GM12878 (cell line): ENCODE measurements around the gene CFAP99. TPM values are rescaled to one million over a fixed set of nuclear protein-coding genes. Genes with fewer than 3 reads are reported as not detected.

Experiments used
- CHD1 ChIP-seq: IDR thresholded peaks from 2 replicates; pipeline ENCODE4 v1.6.1; 2012; ENCODE audit warnings: low read depth, low read length, improper control_type of control experiment
- CHD2 ChIP-seq: IDR thresholded peaks from 2 replicates; pipeline ENCODE4 v1.6.1; 2011; ENCODE audit warnings: low read depth, low read length, improper control_type of control experiment, borderline replicate concordance
- EGR1 ChIP-seq, 2 experiments: IDR thresholded peaks; 1 replicate in 1 of 2; 2 replicates in 1 of 2; pipeline ENCODE4 v1.6.1; 2011 to 2012; ENCODE audit warnings: low read depth in 2 of 2, low read length in 2 of 2, borderline replicate concordance in 1 of 2, mild to moderate bottlenecking in 1 of 2, moderate library complexity in 1 of 2
- EZH2 ChIP-seq: IDR thresholded peaks from 2 replicates; pipeline ENCODE4 v1.6.1; 2012; ENCODE audit warnings: low read depth, mild to moderate bottlenecking, control low read depth, inconsistent platforms, low read length, borderline replicate concordance; ENCODE audit not compliant: control insufficient read depth
- KLF5 ChIP-seq: fragments of 450-650 bp; IDR thresholded peaks from 2 replicates; pipeline ENCODE4 v1.6.1; 2014; ENCODE audit warnings: mild to moderate bottlenecking; ENCODE audit not compliant: partially characterized antibody
- MYC ChIP-seq: IDR thresholded peaks from 2 replicates; pipeline ENCODE4 v1.6.1; 2011; ENCODE audit warnings: mild to moderate bottlenecking, low read length, moderate library complexity, inconsistent platforms; ENCODE audit not compliant: insufficient read depth, insufficient replicate concordance, insufficient read length, severe bottlenecking
- NBN ChIP-seq: fragments of 450-650 bp; IDR thresholded peaks from 2 replicates; pipeline ENCODE4 v1.6.1; 2016
- NFIC ChIP-seq: IDR thresholded peaks from 2 replicates; pipeline ENCODE4 v1.6.1; 2012; ENCODE audit warnings: low read depth, mild to moderate bottlenecking, inconsistent platforms, low read length, moderate library complexity
- NFXL1 ChIP-seq: fragments of 450-650 bp; IDR thresholded peaks from 2 replicates; pipeline ENCODE4 v1.6.1; 2017; ENCODE audit warnings: antibody characterized with exemption, mild to moderate bottlenecking, borderline replicate concordance
- NFYB ChIP-seq: IDR thresholded peaks from 2 replicates; pipeline ENCODE4 v1.6.1; 2011; ENCODE audit warnings: low read depth, mild to moderate bottlenecking, low read length, improper control_type of control experiment, moderate library complexity; ENCODE audit not compliant: insufficient read depth
- RAD21 ChIP-seq: IDR thresholded peaks from 2 replicates; pipeline ENCODE4 v1.6.1; 2011; ENCODE audit warnings: mild to moderate bottlenecking, low read depth, low read length, moderate library complexity; ENCODE audit not compliant: insufficient read depth
- RBBP5 ChIP-seq: fragments of 200-600 bp; sonication (generic); conservative IDR thresholded peaks from 2 replicates; pipeline ENCODE4 v1.6.1; 2016
- SIX5 ChIP-seq: IDR thresholded peaks from 2 replicates; pipeline ENCODE4 v1.6.1; 2011; ENCODE audit warnings: mild to moderate bottlenecking, low read depth, low read length, moderate library complexity; ENCODE audit not compliant: severe bottlenecking
- ZNF207 ChIP-seq: fragments of 450-650 bp; IDR thresholded peaks from 2 replicates; pipeline ENCODE4 v1.6.1; 2014; ENCODE audit warnings: antibody characterized with exemption, mild to moderate bottlenecking, borderline replicate concordance
- ZNF217 ChIP-seq: fragments of 450-650 bp; IDR thresholded peaks from 2 replicates; pipeline ENCODE4 v1.6.1; 2017; ENCODE audit warnings: antibody characterized with exemption, mild to moderate bottlenecking
- ZNF384 ChIP-seq: IDR thresholded peaks from 2 replicates; pipeline ENCODE4 v1.6.1; 2012; ENCODE audit warnings: low read depth, mild to moderate bottlenecking, low read length, improper control_type of control experiment, borderline replicate concordance
- polyA plus RNA-seq, 11 experiments: library from polyadenylated mRNA; depleted of rRNA in 4 of 11; unstranded in 6 of 11; stranded (reverse) in 5 of 11; fragments of >200 nt; fragmentation: Nextera tagmentation in 4 of 11; fragmentation: Illumina TruSeq in 1 of 11; extraction: Ambion mirVana in 4 of 11; extraction: Trizol in 1 of 11; gene quantifications; 1 replicate in 1 of 11; 2 replicates in 10 of 11; pipeline versions ENCODE4 v1.2.1 to v1.2.3, GENCODE V29; 2011 to 2016; ENCODE audit warnings: inconsistent platforms in 2 of 11, missing spikeins in 2 of 11, low read depth in 1 of 11
- total RNA-seq, 4 experiments: library from RNA; depleted of rRNA in 3 of 4; stranded (reverse); fragments of >200 nt in 3 of 4; fragmentation: Illumina TruSeq in 1 of 4; extraction: Trizol in 1 of 4; gene quantifications; 2 replicates each; pipeline versions ENCODE4 v1.2.1 to v1.2.3, GENCODE V29; 2013 to 2021
- TF ChIP-seq, protein P1 (sequence below): fragments of 450-650 bp; formaldehyde crosslinking; IDR thresholded peaks from 2 replicates; pipeline ENCODE4 v1.4.0; 2020; ENCODE audit warnings: mild to moderate bottlenecking, moderate library complexity
- TF ChIP-seq, protein P2 (sequence below): IDR thresholded peaks from 2 replicates; pipeline ENCODE4 v1.6.1; 2012; ENCODE audit warnings: mild to moderate bottlenecking, low read depth, low read length
- TF ChIP-seq, protein P3 (sequence below): IDR thresholded peaks from 2 replicates; pipeline ENCODE4 v1.6.1; 2012; ENCODE audit warnings: low read length, inconsistent platforms
- TF ChIP-seq, protein P4 (sequence below): fragments of 450-650 bp; IDR thresholded peaks from 2 replicates; pipeline ENCODE4 v1.6.1; 2017; ENCODE audit warnings: borderline replicate concordance

Gene CFAP99
- total and polyA plus RNA-seq, 10 of the 15 experiments (the other 5 are each of a cell fraction or from before 2014, with no cell fraction given): not detected

DNA sequence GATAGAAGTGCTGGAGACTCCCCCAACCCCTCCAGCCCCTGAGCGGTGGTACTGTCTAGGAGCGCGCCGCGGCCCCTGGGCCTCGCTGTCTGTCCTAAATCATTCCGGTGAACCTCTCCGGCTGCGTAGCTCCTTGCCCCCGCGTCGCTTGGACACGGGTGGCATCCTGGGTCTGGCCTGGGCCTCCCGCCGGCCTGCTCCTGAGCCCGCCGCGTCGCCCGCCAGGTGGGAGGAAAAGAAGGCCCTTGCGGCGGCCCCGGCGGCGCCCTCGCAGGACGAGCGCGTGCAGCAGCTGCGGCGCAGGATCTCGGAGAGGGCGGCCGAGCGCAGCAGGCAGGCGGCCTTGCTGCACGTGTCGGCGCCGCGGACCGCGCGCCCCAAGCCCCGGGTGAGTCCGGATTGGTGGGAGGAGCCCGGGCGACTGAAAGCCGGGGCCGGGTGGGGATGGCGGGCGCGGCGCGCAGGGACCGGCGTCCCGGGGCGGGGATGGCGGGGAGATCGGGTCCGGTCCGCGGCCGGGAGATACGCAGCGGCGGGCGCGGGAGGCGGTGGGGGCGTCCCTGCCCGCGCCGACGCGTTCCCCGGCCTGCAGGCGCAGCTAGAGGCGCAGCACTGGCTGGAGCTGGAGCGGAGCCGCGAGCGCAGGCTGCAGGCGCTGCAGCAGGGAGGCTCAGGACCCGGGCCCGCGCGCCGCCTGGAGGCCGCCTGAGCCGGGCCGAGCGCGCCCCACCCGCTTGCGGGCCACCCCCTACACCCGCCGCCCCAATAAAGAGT lies 43.6 kb downstream of the CFAP99 start (continued):
- TF ChIP-seq, protein P1, sequence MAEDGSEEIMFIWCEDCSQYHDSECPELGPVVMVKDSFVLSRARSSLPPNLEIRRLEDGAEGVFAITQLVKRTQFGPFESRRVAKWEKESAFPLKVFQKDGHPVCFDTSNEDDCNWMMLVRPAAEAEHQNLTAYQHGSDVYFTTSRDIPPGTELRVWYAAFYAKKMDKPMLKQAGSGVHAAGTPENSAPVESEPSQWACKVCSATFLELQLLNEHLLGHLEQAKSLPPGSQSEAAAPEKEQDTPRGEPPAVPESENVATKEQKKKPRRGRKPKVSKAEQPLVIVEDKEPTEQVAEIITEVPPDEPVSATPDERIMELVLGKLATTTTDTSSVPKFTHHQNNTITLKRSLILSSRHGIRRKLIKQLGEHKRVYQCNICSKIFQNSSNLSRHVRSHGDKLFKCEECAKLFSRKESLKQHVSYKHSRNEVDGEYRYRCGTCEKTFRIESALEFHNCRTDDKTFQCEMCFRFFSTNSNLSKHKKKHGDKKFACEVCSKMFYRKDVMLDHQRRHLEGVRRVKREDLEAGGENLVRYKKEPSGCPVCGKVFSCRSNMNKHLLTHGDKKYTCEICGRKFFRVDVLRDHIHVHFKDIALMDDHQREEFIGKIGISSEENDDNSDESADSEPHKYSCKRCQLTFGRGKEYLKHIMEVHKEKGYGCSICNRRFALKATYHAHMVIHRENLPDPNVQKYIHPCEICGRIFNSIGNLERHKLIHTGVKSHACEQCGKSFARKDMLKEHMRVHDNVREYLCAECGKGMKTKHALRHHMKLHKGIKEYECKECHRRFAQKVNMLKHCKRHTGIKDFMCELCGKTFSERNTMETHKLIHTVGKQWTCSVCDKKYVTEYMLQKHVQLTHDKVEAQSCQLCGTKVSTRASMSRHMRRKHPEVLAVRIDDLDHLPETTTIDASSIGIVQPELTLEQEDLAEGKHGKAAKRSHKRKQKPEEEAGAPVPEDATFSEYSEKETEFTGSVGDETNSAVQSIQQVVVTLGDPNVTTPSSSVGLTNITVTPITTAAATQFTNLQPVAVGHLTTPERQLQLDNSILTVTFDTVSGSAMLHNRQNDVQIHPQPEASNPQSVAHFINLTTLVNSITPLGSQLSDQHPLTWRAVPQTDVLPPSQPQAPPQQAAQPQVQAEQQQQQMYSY: no peak
- TF ChIP-seq, protein P2, sequence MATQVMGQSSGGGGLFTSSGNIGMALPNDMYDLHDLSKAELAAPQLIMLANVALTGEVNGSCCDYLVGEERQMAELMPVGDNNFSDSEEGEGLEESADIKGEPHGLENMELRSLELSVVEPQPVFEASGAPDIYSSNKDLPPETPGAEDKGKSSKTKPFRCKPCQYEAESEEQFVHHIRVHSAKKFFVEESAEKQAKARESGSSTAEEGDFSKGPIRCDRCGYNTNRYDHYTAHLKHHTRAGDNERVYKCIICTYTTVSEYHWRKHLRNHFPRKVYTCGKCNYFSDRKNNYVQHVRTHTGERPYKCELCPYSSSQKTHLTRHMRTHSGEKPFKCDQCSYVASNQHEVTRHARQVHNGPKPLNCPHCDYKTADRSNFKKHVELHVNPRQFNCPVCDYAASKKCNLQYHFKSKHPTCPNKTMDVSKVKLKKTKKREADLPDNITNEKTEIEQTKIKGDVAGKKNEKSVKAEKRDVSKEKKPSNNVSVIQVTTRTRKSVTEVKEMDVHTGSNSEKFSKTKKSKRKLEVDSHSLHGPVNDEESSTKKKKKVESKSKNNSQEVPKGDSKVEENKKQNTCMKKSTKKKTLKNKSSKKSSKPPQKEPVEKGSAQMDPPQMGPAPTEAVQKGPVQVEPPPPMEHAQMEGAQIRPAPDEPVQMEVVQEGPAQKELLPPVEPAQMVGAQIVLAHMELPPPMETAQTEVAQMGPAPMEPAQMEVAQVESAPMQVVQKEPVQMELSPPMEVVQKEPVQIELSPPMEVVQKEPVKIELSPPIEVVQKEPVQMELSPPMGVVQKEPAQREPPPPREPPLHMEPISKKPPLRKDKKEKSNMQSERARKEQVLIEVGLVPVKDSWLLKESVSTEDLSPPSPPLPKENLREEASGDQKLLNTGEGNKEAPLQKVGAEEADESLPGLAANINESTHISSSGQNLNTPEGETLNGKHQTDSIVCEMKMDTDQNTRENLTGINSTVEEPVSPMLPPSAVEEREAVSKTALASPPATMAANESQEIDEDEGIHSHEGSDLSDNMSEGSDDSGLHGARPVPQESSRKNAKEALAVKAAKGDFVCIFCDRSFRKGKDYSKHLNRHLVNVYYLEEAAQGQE: no peak
- TF ChIP-seq ZNF207 (no peak), SIX5 (no peak), KLF5 (no peak), ZNF217 (no peak), EZH2 (no peak), MYC (no peak), CHD1 (no peak), CHD2 (no peak), NFXL1 (no peak), NFYB (no peak), RBBP5 (no peak), ZNF384 (no peak), EGR1 (IDR thresholded peaks at IDR 0.05; ENCODE audit: borderline replicate concordance in 1 of 2, low read depth in 2 of 2, low read length in 2 of 2) (no peak; a peak in 1 of 3 replicates), RAD21 (peak; percentile 29; the same call in 1 of the 2 replicates), NBN (no peak), NFIC (no peak)
- TF ChIP-seq, protein P3, sequence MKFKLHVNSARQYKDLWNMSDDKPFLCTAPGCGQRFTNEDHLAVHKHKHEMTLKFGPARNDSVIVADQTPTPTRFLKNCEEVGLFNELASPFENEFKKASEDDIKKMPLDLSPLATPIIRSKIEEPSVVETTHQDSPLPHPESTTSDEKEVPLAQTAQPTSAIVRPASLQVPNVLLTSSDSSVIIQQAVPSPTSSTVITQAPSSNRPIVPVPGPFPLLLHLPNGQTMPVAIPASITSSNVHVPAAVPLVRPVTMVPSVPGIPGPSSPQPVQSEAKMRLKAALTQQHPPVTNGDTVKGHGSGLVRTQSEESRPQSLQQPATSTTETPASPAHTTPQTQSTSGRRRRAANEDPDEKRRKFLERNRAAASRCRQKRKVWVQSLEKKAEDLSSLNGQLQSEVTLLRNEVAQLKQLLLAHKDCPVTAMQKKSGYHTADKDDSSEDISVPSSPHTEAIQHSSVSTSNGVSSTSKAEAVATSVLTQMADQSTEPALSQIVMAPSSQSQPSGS: no peak
- TF ChIP-seq, protein P4, sequence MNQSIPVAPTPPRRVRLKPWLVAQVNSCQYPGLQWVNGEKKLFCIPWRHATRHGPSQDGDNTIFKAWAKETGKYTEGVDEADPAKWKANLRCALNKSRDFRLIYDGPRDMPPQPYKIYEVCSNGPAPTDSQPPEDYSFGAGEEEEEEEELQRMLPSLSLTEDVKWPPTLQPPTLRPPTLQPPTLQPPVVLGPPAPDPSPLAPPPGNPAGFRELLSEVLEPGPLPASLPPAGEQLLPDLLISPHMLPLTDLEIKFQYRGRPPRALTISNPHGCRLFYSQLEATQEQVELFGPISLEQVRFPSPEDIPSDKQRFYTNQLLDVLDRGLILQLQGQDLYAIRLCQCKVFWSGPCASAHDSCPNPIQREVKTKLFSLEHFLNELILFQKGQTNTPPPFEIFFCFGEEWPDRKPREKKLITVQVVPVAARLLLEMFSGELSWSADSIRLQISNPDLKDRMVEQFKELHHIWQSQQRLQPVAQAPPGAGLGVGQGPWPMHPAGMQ: no peak
